Measurements from ENCODE around the gene PDE10A. TPM values are rescaled to one million over a fixed set of nuclear protein-coding genes. Genes with fewer than 3 reads are reported as not detected.

PDE10A gene
- total RNA-seq, 1 donor from 2014 or later = 15.7 TPM

GRCh38 chr6:165403006-165403595, 259.9 kb downstream of the PDE10A start:
- intact Hi-C loops (cut with DNase I) = no loop called here
- no peak for ATAC-seq
- no peak for DNase-seq (ENCODE audit: missing footprints)

DNA sequence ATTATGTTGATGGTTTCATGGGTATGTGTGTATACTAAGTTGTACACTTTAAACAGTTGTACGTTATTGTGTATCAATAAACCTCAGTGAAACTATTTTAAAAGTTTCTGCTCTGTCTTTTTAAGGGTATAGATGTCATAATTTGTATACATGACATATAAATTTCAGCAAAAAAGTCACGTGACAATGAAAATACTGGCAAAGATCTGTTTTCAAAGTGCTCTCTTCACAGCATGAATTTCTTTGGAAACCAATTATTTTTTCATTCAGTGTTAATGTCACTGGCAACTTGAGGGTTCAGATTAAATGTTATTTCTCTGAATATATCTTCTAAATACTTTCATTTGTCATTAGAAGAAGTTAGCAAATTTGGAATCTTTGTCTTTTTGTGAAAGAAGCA, 261.9 kb downstream of the PDE10A start:
- DNase-seq (ENCODE audit: missing footprints) (no peak), ATAC-seq (no peak)
- intact Hi-C loops (cut with DNase I) = no loop called here

DNA sequence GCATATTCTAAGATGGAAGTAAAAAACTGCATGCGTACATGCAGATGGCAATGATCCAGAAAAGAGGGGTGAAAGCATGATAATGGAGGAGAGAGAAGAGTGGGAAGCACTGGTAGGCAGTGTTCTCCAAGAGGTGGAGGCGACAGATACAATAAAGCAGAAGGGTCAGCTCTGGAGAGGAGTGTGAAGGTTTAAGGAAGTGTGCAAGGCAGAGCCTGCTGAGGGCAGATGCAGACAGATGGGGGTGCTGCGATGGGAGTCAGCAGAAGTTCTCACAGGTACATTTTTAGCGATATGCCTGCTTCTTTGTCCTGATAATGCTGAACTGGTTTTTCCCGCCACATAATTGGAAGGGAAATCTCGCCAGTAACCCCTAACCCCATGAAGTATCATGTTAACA, 272.6 kb downstream of the PDE10A start:
- intact Hi-C loops (cut with DNase I) = no loop called here
- DNase-seq (ENCODE audit: missing footprints) = no peak
- no peak for ATAC-seq

- ATAC-seq (no peak), DNase-seq (ENCODE audit: missing footprints) (no peak)
- intact Hi-C loops (cut with DNase I) = no loop called here
Observed at GRCh38 chr6:165389534-165389933, 273.5 kb downstream of the PDE10A start.

GRCh38 chr6:165383323-165383722, 279.7 kb downstream of the PDE10A start:
- intact Hi-C loops (cut with DNase I) = no loop called here
- no peak for DNase-seq (ENCODE audit: missing footprints)
- ATAC-seq = no peak

DNA sequence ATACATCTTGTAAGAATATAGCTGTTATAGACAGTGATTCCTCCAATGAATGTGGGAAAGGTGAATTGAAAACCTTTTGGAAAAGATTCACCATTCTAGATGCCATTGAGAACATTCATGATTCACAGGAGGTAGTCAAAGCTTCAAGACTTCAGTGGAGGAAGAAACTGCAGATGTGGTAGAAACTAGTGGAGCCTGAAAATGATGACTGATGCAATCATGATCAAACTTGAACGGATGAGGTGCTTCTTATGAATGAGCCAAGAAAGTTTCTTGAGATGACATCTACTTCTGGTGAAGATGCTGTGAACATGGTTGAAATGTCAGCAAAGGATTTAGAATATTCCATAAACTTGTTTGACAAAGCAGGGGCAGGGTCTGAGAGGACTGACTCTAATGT, 286.9 kb downstream of the PDE10A start:
- ATAC-seq (no peak), DNase-seq (ENCODE audit: missing footprints) (no peak)
- intact Hi-C loops (cut with DNase I) = no loop called here

DNA sequence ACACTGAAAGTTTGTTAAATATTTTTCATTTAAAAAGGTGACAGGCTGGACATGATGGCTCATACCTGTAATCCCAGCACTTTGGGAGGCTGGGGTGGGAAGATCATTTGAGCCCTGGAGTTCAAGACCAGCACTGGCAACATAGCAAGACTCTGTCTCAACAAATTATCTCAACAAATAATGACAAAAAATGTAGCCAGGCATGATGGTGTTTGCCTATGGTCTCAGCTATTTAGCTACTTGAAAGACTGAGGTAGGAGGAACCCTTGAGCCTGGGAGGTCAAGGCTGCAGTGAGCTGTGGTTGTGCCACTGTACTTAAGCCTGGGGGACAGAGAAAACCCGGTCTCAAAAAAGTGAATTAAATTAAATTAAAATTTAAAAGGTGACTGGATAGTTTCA, 297.7 kb downstream of the PDE10A start:
- DNase-seq (ENCODE audit: missing footprints) = no peak
- intact Hi-C loops (cut with DNase I) = no loop called here
- ATAC-seq = no peak

GRCh38 chr6:165345700-165346099, 317.3 kb downstream of the PDE10A start:
- ATAC-seq = no peak
- no peak for DNase-seq (ENCODE audit: missing footprints)
- intact Hi-C loops (cut with DNase I) = no loop called here

DNA sequence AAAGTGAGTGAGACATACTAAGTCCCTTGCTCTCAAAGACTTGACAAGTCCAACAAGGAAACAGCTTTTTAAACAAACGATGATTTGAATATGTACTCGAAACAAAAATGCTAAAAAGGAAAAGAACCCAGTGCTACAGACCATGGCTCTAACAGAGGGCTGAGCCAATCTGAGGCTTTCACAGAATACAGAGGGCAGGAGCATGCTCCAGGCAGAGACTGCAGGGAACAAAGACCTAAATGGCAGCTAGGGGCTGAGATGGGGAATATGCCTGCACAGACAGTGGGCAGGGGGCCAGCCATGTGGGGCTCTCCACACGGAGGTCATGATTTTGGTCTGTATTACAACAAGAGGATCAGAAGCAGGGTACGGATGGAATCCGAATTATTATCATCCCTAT, 322.5 kb downstream of the PDE10A start:
- DNase-seq (ENCODE audit: missing footprints) (no peak), ATAC-seq (no peak)
- intact Hi-C loops (cut with DNase I) = no loop called here

DNA sequence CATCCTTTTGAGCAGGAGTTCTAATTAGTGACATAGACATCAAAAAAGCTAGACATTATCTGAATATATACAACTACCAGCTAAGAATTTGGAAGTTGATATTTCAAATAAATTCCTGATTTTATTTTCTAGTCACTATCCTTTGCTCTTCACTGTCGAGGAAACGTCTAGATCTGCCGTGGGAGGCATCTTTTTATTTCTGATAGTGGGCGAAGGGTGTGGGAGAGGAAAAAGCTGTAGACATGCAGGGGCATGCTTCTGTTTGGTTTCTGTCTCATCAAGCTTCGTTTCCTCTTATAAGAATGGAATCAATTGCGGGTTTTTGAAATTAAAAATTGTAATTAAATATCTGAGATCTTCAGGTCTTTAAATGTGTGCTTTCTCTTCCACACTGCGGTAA, 337.4 kb downstream of the PDE10A start:
- intact Hi-C loops (cut with DNase I) = no loop called here
- ATAC-seq = no peak
- DNase-seq (ENCODE audit: missing footprints) = no peak

DNA sequence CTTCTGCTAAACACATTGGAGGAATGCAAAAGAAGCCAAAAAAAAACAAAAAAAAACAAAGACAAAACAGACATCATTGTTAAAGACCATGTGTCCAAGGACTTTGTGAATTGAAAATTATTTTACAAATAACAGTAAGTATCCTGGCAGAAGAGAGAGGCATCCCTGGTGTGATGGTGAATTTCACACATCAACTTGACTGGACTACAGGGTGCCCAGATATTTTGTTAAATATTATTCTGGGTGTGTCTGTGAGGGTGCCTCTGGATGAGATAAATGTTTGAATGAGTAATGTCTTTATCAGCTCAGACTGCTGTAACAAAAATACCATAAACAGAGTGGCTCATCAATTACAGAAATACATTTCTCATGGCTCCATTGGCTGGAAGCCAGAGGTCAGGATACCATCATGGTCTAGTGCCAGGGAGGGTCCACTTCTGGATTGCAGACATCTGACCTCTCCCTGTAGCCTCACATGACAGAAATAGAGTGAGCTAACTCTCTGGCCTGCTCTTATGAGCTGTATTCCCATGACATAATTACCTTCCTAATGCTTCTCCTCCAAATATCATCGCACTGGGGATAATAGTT, 341.4 kb downstream of the PDE10A start:
- intact Hi-C loops (cut with DNase I) = no loop called here
- DNase-seq (ENCODE audit: missing footprints) (no peak), ATAC-seq (no peak)

GRCh38 chr6:165321150-165321549, 341.9 kb downstream of the PDE10A start:
- intact Hi-C loops (cut with DNase I) = no loop called here
- DNase-seq (ENCODE audit: missing footprints) (no peak), ATAC-seq (no peak)

DNA sequence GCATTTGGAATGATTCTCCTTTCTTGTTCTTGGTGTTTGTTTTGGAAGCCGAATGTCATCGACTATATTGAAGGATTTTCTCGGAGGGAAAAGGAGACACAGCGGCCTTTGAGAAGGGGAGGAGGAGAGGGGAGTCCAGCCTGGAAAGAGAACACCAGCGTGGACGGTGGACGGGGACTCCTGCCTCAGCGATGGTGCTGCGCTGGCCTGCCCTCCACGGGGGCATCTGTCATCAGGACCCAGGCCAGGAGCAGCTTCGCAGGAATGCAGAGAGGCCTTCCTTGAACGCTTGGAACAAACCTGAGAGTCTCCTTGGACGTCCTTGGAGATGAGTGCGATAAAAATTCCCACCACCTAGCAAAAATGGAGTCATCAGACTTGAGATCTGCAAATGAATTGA, 345.3 kb downstream of the PDE10A start:
- no peak for ATAC-seq
- DNase-seq (ENCODE audit: missing footprints) = no peak
- intact Hi-C loops (cut with DNase I) = no loop called here

DNA sequence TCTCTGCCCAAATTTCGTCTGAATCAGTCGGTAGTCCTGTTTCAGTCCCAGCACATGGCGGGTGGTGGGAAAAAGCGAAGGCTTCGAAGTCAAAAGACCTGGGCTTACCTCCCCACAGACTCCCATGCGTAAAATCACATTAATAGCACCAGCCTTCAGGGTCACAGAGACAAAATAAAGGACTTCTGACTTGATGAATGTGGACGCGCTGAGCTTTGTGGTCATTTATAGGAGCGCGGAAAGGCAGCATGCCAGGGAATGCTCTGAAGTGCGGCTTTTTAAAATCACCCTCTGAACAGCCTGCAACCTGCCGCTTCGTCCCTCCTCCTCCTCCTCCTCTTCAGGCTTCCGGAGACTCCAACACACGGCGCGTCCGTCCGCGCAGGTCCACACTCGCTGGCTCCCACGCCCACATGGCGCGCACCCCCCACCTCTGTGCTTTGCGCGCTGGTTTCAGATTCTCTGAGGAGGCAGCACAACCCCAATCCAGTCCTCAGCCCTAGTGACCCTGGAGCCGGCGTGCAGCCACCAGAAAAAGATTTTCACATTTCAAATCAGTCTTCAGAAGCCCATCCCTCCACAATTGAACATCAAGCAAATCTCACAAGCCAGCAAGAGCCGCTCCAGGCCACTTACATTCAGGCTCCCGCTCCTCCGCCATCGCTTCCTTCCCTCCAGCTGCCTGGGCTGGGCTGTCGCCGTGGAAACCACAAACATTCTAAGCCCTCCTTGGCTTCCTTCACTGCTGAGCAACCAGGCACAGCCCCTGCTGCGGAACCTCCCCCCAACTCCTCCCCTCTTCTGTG, 353.9 kb downstream of the PDE10A start, which contains the start of gene C6orf118:
Gene C6orf118, minus strand, starts transcription at position 680 of the 806 bp plus-strand sequence. Its CDS starts 19 bp downstream, at position 661.
- peak; percentile 91 for ATAC-seq
- peak; percentile 75 for DNase-seq (ENCODE audit: missing footprints)
- intact Hi-C loops (cut with DNase I) = no loop called here

DNA sequence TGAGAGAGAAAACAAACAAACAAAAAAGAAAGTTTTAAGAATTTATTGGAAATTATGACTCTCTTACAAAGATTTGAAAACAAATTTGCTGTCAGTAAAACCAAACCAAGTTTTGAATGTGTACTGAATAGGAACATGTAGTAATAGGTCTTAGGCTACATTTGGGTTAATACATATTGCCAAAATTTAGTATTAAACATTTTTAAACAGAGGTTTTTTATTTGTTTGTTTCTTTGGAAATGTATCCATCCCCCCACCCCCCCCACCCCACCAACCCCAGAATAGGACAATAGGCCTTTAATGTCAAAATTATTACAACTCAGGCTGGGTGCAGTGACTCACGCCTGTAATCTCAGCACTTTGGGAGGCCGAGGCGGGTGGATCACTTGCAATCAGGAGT, 356.1 kb downstream of the PDE10A start:
- no peak for DNase-seq (ENCODE audit: missing footprints)
- no peak for ATAC-seq
- intact Hi-C loops (cut with DNase I) = no loop called here

DNA sequence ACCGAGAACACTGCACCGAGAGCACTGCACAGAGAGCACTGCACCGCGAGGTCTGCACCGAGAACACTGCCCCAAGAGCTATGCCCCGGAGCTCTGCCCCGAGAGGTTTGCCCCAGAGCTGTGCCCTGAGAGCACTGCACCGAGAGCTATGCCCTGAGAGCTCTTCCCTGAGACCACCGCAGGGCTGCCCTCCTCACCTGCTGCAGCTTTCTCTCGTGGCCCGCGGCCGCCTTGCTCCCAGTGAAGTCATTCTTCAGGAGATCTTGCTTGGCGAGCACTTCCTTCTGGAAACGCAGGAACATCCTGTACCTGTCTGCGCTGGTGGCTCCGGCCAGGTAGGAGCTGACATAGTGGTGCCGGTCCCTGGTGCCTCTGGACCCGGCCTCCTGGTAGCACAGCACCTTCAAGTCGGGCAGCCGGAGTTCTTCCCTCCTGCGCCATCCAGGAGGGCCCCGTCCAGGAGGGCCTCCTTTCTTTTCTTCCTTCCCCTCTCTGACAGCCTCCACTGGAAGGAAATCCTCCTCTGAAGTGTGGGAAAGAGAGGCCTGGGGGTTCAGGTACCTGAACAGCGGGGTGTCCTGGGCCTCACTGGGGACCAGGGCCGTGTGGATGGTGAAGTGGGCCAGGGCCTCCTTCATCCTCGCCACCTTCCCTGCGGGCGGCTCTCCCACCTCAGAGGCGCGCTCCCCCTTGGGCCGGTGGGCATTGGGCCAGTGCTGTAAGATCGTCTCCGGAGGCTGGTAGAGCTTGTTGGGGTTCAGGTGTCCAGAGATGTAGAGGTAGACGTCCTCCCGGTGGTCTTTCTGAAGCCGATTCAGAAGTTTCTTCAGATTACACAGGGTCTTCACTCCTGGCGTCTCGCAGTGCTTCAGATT, 361.4 kb downstream of the PDE10A start:
- intact Hi-C loops (cut with DNase I) = no loop called here
- peak; percentile 37 for DNase-seq (ENCODE audit: missing footprints)
- no peak for ATAC-seq

GRCh38 chr6:165300422-165300936, 362.6 kb downstream of the PDE10A start:
- DNase-seq (ENCODE audit: missing footprints) = no peak
- ATAC-seq = no peak
- intact Hi-C loops (cut with DNase I) = no loop called here

DNA sequence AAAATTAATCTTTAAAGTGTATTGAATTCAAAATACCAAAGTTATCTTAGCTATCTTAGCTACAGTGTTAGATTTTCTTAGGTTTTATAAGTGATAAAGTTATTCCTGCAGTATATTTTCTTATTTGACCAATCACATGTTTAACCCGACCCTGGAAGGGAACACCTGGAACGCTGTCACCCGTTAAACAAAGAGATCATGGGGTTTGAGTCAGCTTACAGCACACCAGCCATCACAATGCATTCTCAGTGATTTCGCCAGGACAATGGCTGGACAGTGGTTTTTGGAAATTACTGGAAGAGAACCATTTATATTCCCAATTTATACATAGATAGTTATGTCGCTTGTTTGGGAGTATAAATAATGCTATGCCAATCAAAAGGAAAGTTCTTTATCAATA, 364.2 kb downstream of the PDE10A start:
- DNase-seq (ENCODE audit: missing footprints) = no peak
- ATAC-seq = no peak

DNA sequence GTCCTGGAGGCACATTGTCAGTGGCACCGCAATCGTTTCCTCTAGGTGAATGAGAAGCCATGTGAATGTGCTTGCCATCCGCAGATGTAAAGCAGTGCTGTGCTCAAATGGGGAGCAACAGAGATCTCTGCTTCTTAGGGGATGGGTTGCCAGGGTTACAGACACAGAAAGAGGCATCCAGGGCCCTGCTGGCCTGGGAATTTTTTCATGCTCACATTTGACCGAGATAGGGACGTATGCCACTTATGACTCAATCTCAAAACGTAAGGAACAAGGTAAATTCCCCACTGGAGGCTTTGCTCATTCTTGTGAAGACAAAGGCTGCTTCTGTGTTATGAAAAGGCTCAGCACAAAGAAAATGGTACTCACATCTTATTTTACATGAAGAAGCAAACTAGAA, 364.6 kb downstream of the PDE10A start:
- intact Hi-C loops (cut with DNase I) = no loop called here
- DNase-seq (ENCODE audit: missing footprints) (peak; percentile 20), ATAC-seq (no peak)

More for the DNA sequence above, 364.2 kb downstream of the PDE10A start:
- intact Hi-C loops (cut with DNase I) = no loop called here

All from Right ventricle myocardium inferior (tissue), 1 donor.